OCI-LY1 (cell line): ENCODE results near the gene AATK.

Experiments used
- EZH2 ChIP-seq: fragments of 200-600 bp; sonication (generic), shearing (Covaris generic); IDR thresholded peaks from 2 replicates; pipeline ENCODE4 v1.8.0; 2017; ENCODE audit warnings: borderline replicate concordance, mixed run types, mild to moderate bottlenecking, antibody characterized with exemption, low read length, moderate library complexity, mixed read lengths
- TF ChIP-seq, protein P1 (sequence below): fragments of 200-600 bp; sonication (generic), shearing (Covaris generic); IDR thresholded peaks from 2 replicates; pipeline ENCODE4 v1.5.1; 2017; ENCODE audit warnings: mild to moderate bottlenecking, antibody characterized with exemption, low read length, moderate library complexity, mixed read lengths

DNA sequence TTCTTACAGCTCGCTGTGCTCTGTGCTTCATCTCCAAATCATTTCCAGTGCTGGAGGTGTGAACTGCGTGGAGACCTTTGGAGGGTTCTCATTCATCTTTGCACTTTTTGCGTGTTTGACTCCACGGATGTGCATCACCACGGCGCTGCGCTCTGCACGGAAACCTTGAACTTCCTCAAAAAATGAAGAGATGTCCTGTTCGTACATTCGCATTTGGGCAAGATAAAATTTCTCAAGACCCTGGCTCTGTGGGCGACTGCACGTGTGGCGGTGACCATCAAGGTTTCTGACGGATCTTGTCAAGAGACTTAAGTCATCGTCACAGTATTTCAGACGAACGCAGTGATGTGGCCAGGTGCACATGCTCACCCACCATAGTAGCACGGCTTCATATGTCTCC is 11.1 kb downstream of the AATK start:
- TF ChIP-seq, protein P1, sequence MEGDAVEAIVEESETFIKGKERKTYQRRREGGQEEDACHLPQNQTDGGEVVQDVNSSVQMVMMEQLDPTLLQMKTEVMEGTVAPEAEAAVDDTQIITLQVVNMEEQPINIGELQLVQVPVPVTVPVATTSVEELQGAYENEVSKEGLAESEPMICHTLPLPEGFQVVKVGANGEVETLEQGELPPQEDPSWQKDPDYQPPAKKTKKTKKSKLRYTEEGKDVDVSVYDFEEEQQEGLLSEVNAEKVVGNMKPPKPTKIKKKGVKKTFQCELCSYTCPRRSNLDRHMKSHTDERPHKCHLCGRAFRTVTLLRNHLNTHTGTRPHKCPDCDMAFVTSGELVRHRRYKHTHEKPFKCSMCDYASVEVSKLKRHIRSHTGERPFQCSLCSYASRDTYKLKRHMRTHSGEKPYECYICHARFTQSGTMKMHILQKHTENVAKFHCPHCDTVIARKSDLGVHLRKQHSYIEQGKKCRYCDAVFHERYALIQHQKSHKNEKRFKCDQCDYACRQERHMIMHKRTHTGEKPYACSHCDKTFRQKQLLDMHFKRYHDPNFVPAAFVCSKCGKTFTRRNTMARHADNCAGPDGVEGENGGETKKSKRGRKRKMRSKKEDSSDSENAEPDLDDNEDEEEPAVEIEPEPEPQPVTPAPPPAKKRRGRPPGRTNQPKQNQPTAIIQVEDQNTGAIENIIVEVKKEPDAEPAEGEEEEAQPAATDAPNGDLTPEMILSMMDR = no peak
- no peak for TF ChIP-seq EZH2
